K562 (cell line): Measurements from ENCODE around the gene P2RX2. TPM values are rescaled to one million over a fixed set of nuclear protein-coding genes. Genes with fewer than 3 reads are reported as not detected.

Experiments used
- KLF1 ChIP-seq: fragments of 450-650 bp; IDR thresholded peaks from 2 replicates; pipeline ENCODE4 v1.6.1; 2016; ENCODE audit warnings: missing genetic modification characterization, missing compliant biosample characterization
- MTA2 ChIP-seq: fragments of 450-650 bp; IDR thresholded peaks from 2 replicates; pipeline ENCODE4 v1.6.1; 2016; ENCODE audit warnings: low read depth
- SIRT6 ChIP-seq: IDR thresholded peaks from one replicate; pipeline ENCODE4 v1.6.1; 2012; ENCODE audit warnings: low read depth, mild to moderate bottlenecking, control low read depth, inconsistent platforms, low read length, moderate library complexity
- SIX5 ChIP-seq, 2 experiments: IDR thresholded peaks; 2 replicates each; pipeline ENCODE4 v1.6.1; 2011; ENCODE audit warnings: low read length in 2 of 2, borderline replicate concordance in 1 of 2, low read depth in 1 of 2, mild to moderate bottlenecking in 1 of 2, moderate library complexity in 1 of 2; ENCODE audit not compliant: insufficient read depth in 1 of 2
- TRIM28 ChIP-seq: fragments of 450-650 bp; IDR thresholded peaks from 2 replicates; pipeline ENCODE4 v1.6.1; 2017
- YBX1 ChIP-seq: fragments of 450-650 bp; IDR thresholded peaks from 2 replicates; pipeline ENCODE4 v1.7.1; 2016; ENCODE audit warnings: mild to moderate bottlenecking
- polyA plus RNA-seq, 8 experiments: library from polyadenylated mRNA; depleted of rRNA in 4 of 8; stranded (reverse) in 5 of 8; unstranded in 3 of 8; fragments of >200 nt; fragmentation: Nextera tagmentation in 2 of 8; fragmentation: Illumina TruSeq in 1 of 8; extraction: Ambion mirVana in 2 of 8; extraction: Trizol in 1 of 8; gene quantifications; 2 replicates each; pipeline versions ENCODE4 v1.2.1 to v1.2.3, GENCODE V29; 2011 to 2014; ENCODE audit warnings: inconsistent platforms in 1 of 8, missing spikeins in 1 of 8
- total RNA-seq, 7 experiments: library from RNA; depleted of rRNA in 6 of 7; stranded (reverse); fragments of >200 nt in 6 of 7; fragmentation: Illumina TruSeq in 2 of 7; extraction: Trizol in 2 of 7; gene quantifications; 2 replicates each; pipeline versions ENCODE4 v1.2.1 to v1.2.3, GENCODE V29; 2011 to 2021; ENCODE audit warnings: low replicate concordance in 1 of 7
- TF ChIP-seq, protein P1 (sequence below), 2 experiments: fragments of 450-650 bp; IDR thresholded peaks; 2 replicates each; pipeline ENCODE4 v1.6.1; 2016; ENCODE audit warnings: mild to moderate bottlenecking in 2 of 2, borderline replicate concordance in 1 of 2, low read depth in 1 of 2, moderate library complexity in 1 of 2
- TF ChIP-seq, protein P2 (sequence below): fragments of 200-800 bp; sonication (Bioruptor generic); IDR thresholded peaks from 2 replicates; pipeline ENCODE4 v1.6.1; 2016; ENCODE audit warnings: missing genetic modification characterization, missing compliant biosample characterization

P2RX2 gene
- total and polyA plus RNA-seq, 9 of the 15 experiments (the other 6 are each of a cell fraction or from before 2014, with no cell fraction given), result not detected

DNA sequence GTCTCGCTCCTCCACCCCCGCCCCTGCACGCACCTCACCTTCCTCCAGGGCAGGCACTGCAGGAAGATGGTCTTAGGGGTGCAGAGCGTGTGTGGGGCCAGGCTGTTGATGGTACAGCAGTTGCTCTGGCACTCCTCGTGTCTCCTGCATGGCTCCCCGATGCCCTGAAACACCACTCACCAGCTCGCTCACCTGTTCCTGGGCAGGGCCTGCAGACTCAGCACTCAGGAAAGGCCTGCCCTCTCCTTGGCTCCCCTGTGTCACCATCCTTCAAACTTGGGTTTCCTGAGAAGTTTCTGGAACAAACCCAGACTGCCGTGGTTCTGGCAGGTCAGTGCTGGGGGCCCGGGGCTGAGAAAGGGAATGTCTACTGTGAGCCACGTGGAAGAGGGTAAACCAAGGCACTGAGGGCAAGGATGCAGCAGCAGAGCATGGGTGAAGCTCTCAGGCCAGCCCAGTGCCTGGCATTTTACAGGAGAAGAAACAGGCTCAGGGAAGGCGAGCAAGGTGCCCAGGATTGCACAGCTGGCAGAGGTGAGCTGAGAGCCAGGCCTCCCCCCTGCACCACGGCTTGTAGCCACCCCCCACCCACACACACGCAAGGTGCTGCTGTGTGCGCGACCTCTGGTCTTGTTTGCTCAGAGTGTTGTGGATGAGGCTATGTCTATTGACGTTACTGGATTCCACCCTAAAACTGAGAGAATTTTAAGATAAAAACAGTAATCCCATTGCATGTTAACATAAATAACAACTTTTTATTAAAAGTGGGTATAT lies 13.7 kb upstream of the P2RX2 start (continued):
- TF ChIP-seq, protein P1, sequence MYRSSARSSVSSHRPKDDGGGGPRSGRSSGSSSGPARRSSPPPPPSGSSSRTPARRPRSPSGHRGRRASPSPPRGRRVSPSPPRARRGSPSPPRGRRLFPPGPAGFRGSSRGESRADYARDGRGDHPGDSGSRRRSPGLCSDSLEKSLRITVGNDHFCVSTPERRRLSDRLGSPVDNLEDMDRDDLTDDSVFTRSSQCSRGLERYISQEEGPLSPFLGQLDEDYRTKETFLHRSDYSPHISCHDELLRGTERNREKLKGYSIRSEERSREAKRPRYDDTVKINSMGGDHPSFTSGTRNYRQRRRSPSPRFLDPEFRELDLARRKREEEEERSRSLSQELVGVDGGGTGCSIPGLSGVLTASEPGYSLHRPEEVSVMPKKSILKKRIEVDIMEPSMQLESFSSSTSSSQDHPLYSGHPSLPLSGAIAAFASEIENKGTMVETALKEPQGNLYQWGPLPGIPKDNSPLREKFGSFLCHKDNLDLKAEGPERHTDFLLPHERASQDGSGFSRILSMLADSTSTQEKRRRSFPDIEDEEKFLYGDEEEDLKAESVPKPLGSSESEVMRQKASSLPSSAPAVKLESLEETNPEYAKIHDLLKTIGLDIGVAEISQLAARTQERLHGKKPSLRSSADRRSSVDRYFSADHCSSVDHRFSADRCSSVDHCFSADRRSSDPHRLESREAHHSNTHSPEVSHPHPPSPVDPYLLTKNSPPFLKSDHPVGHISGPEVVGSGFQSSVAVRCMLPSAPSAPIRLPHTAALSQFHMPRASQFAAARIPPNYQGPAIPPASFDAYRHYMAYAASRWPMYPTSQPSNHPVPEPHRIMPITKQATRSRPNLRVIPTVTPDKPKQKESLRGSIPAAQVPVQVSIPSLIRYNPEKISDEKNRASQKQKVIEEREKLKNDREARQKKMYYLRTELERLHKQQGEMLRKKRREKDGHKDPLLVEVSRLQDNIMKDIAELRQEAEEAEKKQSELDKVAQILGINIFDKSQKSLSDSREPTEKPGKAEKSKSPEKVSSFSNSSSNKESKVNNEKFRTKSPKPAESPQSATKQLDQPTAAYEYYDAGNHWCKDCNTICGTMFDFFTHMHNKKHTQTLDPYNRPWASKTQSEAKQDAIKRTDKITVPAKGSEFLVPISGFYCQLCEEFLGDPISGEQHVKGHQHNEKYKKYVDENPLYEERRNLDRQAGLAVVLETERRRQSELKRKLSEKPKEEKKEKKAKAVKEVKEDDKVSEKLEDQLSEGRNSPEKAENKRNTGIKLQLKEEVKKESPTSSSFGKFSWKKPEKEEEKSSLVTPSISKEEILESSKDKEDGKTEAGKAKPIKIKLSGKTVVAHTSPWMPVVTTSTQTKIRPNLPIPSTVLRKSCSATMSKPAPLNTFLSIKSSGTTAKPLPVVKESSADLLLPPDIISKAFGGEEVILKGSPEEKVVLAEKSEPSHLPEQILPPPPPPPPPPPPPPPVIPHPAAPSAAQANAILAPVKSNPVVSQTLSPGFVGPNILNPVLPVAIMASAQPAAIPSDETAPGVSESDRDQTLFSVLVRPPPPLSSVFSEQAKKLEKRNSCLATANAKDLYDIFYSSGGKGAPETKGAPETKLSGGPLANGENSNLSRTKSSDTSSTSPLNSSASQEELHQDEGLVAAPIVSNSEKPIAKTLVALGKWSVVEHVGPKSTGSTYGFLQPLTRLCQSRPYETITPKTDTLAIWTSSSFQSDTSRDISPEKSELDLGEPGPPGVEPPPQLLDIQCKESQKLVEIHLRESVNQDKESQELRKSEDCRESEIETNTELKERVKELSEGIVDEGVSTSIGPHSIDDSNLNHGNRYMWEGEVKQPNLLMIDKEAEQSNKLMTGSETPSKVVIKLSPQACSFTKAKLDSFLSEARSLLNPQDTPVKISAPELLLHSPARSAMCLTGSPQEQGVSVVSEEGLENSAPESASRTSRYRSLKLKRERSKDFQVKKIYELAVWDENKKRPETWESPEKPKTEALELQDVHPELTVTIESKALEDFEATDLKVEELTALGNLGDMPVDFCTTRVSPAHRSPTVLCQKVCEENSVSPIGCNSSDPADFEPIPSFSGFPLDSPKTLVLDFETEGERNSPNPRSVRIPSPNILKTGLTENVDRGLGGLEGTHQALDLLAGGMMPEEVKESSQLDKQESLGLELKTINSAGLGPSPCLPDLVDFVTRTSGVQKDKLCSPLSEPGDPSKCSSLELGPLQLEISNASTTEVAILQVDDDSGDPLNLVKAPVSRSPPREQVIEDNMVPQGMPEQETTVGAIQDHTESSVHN (IDR thresholded peaks at IDR 0.05; ENCODE audit: borderline replicate concordance in 1 of 2, low read depth in 1 of 2), result no peak
- TF ChIP-seq MTA2 (no peak), TRIM28 (no peak), KLF1 (no peak), SIRT6 (no peak), YBX1 (no peak), SIX5 (IDR thresholded peaks at IDR 0.05; ENCODE audit: borderline replicate concordance in 1 of 2, insufficient read depth in 1 of 2, low read depth in 1 of 2, low read length in 2 of 2) (no peak)
- TF ChIP-seq, protein P2, sequence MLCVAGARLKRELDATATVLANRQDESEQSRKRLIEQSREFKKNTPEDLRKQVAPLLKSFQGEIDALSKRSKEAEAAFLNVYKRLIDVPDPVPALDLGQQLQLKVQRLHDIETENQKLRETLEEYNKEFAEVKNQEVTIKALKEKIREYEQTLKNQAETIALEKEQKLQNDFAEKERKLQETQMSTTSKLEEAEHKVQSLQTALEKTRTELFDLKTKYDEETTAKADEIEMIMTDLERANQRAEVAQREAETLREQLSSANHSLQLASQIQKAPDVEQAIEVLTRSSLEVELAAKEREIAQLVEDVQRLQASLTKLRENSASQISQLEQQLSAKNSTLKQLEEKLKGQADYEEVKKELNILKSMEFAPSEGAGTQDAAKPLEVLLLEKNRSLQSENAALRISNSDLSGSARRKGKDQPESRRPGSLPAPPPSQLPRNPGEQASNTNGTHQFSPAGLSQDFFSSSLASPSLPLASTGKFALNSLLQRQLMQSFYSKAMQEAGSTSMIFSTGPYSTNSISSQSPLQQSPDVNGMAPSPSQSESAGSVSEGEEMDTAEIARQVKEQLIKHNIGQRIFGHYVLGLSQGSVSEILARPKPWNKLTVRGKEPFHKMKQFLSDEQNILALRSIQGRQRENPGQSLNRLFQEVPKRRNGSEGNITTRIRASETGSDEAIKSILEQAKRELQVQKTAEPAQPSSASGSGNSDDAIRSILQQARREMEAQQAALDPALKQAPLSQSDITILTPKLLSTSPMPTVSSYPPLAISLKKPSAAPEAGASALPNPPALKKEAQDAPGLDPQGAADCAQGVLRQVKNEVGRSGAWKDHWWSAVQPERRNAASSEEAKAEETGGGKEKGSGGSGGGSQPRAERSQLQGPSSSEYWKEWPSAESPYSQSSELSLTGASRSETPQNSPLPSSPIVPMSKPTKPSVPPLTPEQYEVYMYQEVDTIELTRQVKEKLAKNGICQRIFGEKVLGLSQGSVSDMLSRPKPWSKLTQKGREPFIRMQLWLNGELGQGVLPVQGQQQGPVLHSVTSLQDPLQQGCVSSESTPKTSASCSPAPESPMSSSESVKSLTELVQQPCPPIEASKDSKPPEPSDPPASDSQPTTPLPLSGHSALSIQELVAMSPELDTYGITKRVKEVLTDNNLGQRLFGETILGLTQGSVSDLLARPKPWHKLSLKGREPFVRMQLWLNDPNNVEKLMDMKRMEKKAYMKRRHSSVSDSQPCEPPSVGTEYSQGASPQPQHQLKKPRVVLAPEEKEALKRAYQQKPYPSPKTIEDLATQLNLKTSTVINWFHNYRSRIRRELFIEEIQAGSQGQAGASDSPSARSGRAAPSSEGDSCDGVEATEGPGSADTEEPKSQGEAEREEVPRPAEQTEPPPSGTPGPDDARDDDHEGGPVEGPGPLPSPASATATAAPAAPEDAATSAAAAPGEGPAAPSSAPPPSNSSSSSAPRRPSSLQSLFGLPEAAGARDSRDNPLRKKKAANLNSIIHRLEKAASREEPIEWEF, result no peak
